Measurements from ENCODE around the gene APBB2.

Gene APBB2

DNA sequence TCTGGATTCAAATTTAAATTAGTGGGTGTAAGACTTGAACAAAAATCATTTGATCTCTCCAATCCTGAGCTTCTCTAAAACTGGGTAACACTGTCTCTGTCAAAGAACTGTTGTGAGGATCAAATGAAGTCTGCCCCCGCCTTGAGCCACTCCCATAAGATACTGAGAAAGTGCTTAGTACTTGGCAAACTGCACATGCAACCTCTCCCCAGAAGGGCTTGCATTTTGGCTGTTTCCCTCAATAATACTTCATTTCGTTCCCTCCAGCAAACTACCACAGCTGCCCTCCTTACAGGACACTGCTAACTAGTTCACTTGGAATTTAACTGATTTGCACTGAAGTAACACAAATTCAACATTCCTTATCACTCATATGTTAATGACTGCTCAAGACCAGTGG, 79.8 kb downstream of the APBB2 start:
- no peak for DNase-seq (ENCODE audit: low spot score)

GRCh38 chr4:41133454-41134018, 80.8 kb downstream of the APBB2 start:
- no peak for DNase-seq (ENCODE audit: low spot score)

- DNase-seq (ENCODE audit: low spot score), result no peak
Measured at GRCh38 chr4:41132055-41132683, 82.2 kb downstream of the APBB2 start.

- no peak for DNase-seq (ENCODE audit: low spot score)
Measured at GRCh38 chr4:41129936-41130440, 84.4 kb downstream of the APBB2 start.

GRCh38 chr4:41129128-41129754, 85.1 kb downstream of the APBB2 start:
- no peak for DNase-seq (ENCODE audit: low spot score)

DNA sequence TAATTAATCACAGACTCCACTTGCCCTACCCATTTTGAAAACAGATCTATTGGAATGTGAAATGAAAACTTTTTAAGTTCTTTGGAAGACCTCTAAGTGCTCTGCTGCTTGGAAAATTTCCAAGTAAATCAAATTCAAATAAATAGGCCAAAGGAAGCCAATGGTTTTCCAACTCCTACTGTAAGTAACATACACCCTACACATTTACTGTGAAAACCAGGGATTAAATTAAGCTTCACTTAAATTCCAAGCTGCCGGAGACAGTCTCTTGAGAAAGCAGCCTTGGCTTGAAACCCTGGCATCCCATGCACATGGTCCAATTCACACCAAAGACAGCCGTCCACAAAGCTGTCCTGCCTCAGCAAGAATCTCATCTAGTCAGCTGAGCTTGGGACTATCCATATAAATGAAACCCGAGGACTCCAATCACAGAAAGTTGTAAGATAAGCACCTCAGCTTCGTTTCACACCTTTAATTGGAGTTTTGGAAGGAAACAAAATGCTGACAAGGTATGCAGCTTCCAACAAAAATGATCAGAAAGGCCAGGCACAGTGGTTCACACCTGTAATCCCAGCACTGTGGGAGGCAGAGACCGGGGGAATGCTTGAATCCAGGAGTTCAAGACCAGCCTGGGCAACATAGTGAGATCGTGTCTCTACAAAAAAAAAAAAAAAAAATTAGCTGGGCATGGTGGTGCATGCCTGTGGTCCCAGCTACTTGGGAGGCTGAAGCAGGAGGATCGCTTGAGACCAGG, 88.6 kb downstream of the APBB2 start:
- DNase-seq (ENCODE audit: low spot score), result no peak

DNA sequence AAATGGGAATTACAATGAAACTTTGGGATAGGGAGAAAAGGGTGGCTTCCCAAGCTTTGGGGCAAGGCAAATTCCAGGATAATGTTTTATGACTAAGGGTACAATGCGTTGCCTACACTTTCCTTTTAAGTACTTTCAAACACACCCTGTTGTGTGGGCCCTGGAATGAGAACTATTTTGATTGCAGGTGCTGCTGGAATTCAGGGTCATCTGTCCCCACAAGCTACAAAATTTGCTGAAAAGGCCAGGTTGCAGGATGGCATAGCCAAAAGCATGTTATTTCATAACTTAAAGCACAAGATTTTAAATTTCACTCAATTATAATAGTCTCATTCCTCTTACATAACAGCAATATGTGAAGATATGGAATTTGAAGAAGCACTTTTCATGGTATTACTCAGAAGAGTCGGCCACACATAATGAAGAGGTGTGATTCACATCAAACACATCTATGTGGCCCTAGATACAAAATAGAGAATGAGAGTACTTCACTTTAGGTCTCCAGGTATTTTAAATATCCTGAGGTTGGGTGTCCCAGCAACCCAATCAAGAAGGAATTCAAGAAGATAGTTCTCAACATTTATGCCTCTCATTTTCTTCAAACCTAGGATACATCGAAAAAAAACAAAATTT, 89.3 kb downstream of the APBB2 start:
- DNase-seq (ENCODE audit: low spot score), result peak; percentile 92

- no peak for DNase-seq (ENCODE audit: low spot score)
Measured at GRCh38 chr4:41122775-41123174, 91.6 kb downstream of the APBB2 start.

DNA sequence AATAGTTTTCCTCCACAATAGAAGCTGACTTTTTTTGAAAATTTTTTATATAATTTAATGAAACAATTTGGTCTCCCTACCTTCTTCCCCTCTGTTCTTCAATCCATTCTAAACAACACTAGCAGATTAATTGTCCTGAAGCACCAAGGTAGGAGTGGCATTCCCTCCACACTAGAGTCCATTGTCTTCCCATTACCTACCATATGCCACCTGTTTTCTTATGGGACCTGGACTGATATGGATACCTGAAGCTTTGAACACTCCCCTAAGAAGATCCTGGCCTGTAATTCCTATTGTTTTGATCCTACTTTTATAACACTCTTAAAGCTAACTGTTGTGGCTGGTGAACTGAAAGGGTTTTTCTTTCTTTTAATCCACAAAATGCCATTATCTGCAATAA, 92.0 kb downstream of the APBB2 start:
- DNase-seq (ENCODE audit: low spot score), result no peak

GRCh38 chr4:41121906-41122305, 92.4 kb downstream of the APBB2 start:
- no peak for DNase-seq (ENCODE audit: low spot score)

DNA sequence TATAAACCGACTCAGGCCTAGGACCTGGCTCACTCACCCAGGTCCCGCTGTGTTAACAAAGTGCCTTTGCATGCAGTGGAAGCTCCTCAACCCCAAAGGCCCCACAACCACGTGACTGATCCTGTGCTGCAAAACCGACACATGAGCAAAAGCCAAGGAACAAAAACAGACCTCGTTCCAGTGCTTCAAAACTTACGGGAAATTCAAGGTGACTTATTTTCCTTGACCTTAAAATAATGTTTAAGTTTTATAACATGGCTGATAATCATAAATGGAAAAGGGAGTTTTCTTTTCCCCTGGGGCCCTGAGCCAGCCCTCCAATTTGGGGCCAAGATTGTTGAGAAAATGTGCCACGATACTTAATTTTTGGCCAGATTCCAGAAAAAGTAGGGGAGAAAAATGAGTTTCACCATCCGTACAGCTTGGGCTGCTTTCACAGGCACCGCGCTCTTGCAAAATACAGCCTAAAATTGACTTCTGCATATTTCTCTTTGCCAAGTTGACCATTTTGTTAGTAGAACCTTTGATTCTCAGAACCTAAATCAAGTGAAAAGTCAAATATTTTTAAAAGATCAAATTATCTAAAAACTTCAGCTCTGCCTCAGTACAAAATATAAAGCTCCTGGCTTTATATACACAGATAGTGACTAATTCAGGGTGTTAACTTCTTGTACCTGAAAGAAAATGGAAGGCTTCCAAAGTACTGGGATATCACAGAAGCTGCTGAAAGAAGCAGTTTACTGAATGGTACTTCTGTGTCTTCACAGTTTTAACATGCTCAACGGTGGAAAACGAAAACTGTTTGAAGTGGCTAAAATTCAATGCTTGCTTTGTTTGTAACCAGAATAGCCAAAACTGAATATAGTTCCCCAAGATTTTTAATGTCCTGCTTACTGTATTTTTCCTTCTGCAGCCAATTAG, 93.8 kb downstream of the APBB2 start:
- DNase-seq (ENCODE audit: low spot score), result no peak

DNA sequence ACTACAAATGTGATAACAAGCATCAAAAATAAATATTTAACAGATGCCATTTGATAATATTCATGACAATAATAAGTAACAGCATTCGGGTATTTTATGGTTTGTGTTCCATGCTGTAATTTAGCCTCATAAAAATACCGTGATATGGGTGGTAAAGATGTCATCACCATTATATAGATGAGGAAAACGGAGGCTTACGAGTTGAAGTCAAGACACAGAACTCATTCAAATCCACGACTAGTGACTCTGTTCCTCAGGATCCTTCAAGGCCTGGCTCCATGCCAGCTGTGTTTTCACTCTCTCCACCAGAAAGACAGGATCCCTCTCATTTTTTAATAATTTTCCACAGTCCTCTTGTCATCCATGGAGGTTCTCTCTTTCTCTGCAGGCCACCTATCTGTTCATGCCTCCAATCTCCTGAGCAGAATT, 94.5 kb downstream of the APBB2 start:
- no peak for DNase-seq (ENCODE audit: low spot score)

- no peak for DNase-seq (ENCODE audit: low spot score)
Measured at GRCh38 chr4:41111791-41112190, 102.6 kb downstream of the APBB2 start.

DNA sequence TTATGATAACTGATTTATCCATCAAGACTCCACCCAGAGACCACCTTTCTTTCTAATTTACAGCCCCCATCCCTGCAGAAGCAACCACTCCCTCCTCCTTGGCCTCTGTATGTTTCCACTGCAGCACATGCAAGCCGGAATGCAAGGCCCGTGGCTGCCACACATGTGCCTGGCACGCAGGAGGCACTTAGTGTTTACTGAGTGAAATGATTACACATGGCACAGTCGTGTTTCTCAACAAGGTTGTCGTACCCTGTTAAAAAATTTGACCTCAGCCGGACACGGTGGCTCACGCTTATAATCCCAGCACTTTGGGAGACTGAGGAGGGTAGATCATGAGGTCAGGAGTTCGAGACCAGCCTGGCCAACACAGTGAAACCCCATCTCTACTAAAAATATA, 104.3 kb downstream of the APBB2 start:
- no peak for DNase-seq (ENCODE audit: low spot score)

DNA sequence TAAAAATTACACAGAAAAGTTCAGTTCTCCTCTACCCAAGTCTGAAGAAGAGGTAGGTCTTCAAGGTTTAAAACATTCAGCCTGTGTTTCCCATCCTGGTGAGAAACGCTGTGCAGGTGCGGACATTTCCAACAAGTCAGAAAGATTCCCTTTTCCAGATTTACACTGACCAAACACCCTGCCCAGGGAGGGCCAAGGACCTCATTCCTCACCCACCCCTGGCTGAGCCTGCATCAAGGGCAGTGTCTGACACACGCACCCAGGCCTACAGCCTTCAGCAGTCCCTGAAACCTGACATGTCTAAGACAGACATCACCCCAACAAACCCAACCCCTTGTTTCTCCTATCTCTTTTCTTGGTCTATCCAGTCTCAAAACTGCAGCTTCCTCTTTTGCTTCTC, 105.9 kb downstream of the APBB2 start:
- no peak for DNase-seq (ENCODE audit: low spot score)

- no peak for DNase-seq (ENCODE audit: low spot score)
Measured at GRCh38 chr4:41106694-41107419, 107.5 kb downstream of the APBB2 start.

- no peak for DNase-seq (ENCODE audit: low spot score)
Measured at GRCh38 chr4:41106081-41106480, 108.3 kb downstream of the APBB2 start.

DNA sequence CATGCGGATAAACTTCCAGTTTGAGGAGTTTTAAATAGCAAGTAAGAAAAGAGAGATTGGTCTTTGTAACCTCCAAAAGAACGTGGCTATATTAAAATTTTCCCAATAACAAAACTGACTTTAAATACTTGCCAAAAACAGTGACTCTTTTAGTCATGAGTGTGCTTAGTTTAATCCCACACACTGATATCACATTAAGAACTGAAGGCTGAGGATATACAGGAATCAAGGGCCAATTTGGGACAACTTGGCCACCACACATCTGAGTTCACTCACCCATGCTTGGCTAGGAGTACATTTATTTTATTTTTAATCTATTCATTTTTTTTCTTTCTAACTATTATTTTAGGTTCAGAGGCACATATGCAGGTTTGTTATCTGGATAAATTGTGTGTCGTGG, 110.2 kb downstream of the APBB2 start:
- no peak for DNase-seq (ENCODE audit: low spot score)

DNA sequence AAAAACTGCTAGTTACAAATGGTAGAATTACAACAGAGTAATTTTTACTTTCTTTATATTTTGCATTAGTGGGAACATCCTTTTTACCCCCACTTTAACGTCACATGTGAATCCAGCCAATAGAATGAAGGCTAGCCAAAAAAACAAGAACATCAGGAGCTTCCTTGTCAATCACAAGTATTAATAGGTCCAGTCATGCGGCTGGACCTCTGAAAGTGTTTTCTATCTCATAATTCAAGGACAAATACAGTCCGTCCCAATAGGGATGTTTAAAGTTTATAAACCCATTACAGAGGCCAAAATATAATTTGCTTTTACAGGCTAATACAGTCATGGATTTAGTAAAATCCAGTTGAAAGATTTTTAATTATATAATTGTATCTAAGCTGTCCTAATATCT, 110.7 kb downstream of the APBB2 start:
- DNase-seq (ENCODE audit: low spot score), result no peak

GRCh38 chr4:41102414-41103092, 111.8 kb downstream of the APBB2 start:
- no peak for DNase-seq (ENCODE audit: low spot score)
